WTC11 (cell line): ENCODE measurements around the gene ZDHHC8. TPM values are rescaled to one million over a fixed set of nuclear protein-coding genes. Genes with fewer than 3 reads are reported as not detected.
"Not testable (repeated sequence)": the region's sequence is repeated elsewhere in the genome, so short reads cannot be mapped to it uniquely, and the experiment has no call there.

ENCODE experiments used
- ATAC-seq: fragments of 200-7000 bp; cut with Tn5 transposase; 2 replicates; pipeline ENCODE4 v1.10.0; 2021; ENCODE audit warnings: mild to moderate bottlenecking, moderate library complexity
- CTCF ChIA-PET: fragments of 300-600 bp; sonication (Branson Sonifier 250); formaldehyde crosslinking; loops from one replicate; lab custom pipeline; 2021; ENCODE audit warnings: antibody characterized with exemption; lab: Charles Lee
- POLR2A ChIA-PET: fragments of 350-600 bp; sonication (Branson Sonifier 250); formaldehyde crosslinking; loops from one replicate; lab custom pipeline; 2021; ENCODE audit warnings: antibody characterized with exemption; lab: Charles Lee
- DNase-seq: peaks from one replicate; pipeline ENCODE4 v3.0.0; 2021; ENCODE audit warnings: low spot score
- H3K27ac Mint-ChIP-seq: 2 replicates; pipeline ENCODE4 v1.8.0; 2021; ENCODE audit warnings: mixed read lengths
- H3K27me3 Mint-ChIP-seq: 2 replicates; pipeline ENCODE4 v1.8.0; 2021; ENCODE audit warnings: low read depth, mild to moderate bottlenecking, moderate library complexity, mixed read lengths
- H3K36me3 Mint-ChIP-seq: 2 replicates; pipeline ENCODE4 v1.8.0; 2021; ENCODE audit warnings: mixed read lengths
- H3K4me1 Mint-ChIP-seq: 2 replicates; pipeline ENCODE4 v1.8.0; 2022; ENCODE audit warnings: mixed read lengths
- H3K4me3 Mint-ChIP-seq: 2 replicates; pipeline ENCODE4 v1.8.0; 2021; ENCODE audit warnings: mild to moderate bottlenecking, moderate library complexity, mixed read lengths
- H3K9me3 Mint-ChIP-seq: 2 replicates; pipeline ENCODE4 v1.8.0; 2021; ENCODE audit warnings: mixed read lengths
- ATF1 ChIP-seq: sonication (generic); formaldehyde crosslinking; IDR thresholded peaks from 2 replicates; pipeline ENCODE4 v1.8.1; 2023; ENCODE audit warnings: mild to moderate bottlenecking, moderate library complexity, missing genetic modification reagents
- CREB1 ChIP-seq: sonication (generic); formaldehyde crosslinking; IDR thresholded peaks from 2 replicates; pipeline ENCODE4 v1.8.0; 2023; ENCODE audit warnings: mild to moderate bottlenecking, missing genetic modification reagents
- ELF4 ChIP-seq: sonication (generic); formaldehyde crosslinking; IDR thresholded peaks from 2 replicates; pipeline ENCODE4 v1.8.1; 2022; ENCODE audit warnings: low read depth, mild to moderate bottlenecking, moderate library complexity, missing genetic modification reagents
- FOXP1 ChIP-seq: sonication (generic); formaldehyde crosslinking; IDR thresholded peaks from 2 replicates; pipeline ENCODE4 v1.8.0; 2022; ENCODE audit warnings: missing genetic modification reagents, mild to moderate bottlenecking, moderate library complexity, borderline replicate concordance
- JAZF1 ChIP-seq: fragments of 250-450 bp; sonication (Bioruptor Pico); IDR thresholded peaks from 2 replicates; pipeline ENCODE4 v1.9.0; 2021; ENCODE audit warnings: moderate library complexity, mild to moderate bottlenecking, inconsistent platforms
- KAT7 ChIP-seq: sonication (generic); formaldehyde crosslinking; IDR thresholded peaks from 2 replicates; pipeline ENCODE4 v1.8.1; 2023; ENCODE audit warnings: missing genetic modification reagents, mild to moderate bottlenecking, borderline replicate concordance
- MXD4 ChIP-seq: fragments of 250-450 bp; sonication (Bioruptor Pico); IDR thresholded peaks from 2 replicates; pipeline ENCODE4 v1.8.0; 2021; ENCODE audit warnings: mild to moderate bottlenecking, moderate library complexity, borderline replicate concordance
- MYBL2 ChIP-seq: sonication (generic); formaldehyde crosslinking; IDR thresholded peaks from 2 replicates; pipeline ENCODE4 v1.8.1; 2023; ENCODE audit warnings: mild to moderate bottlenecking, moderate library complexity, missing genetic modification reagents
- NFE2L1 ChIP-seq: sonication (generic); formaldehyde crosslinking; IDR thresholded peaks from 2 replicates; pipeline ENCODE4 v1.8.1; 2023; ENCODE audit warnings: missing genetic modification reagents
- RELA ChIP-seq: sonication (generic); formaldehyde crosslinking; IDR thresholded peaks from 2 replicates; pipeline ENCODE4 v1.8.1; 2022; ENCODE audit warnings: missing genetic modification reagents, mild to moderate bottlenecking, borderline replicate concordance
- SMAD3 ChIP-seq: sonication (generic); formaldehyde crosslinking; IDR thresholded peaks from 2 replicates; pipeline ENCODE4 v1.8.0; 2022; ENCODE audit warnings: missing genetic modification reagents, mild to moderate bottlenecking, borderline replicate concordance
- SOX15 ChIP-seq: fragments of 250-450 bp; sonication (Bioruptor Pico); IDR thresholded peaks from 2 replicates; pipeline ENCODE4 v1.9.0; 2021; ENCODE audit warnings: mild to moderate bottlenecking
- TCF7 ChIP-seq: sonication (generic); formaldehyde crosslinking; IDR thresholded peaks from 2 replicates; pipeline ENCODE4 v1.8.0; 2022; ENCODE audit warnings: mild to moderate bottlenecking, low read depth, missing genetic modification reagents, moderate library complexity
- TEAD1 ChIP-seq: sonication (generic); formaldehyde crosslinking; IDR thresholded peaks from 2 replicates; pipeline ENCODE4 v1.8.0; 2022; ENCODE audit warnings: mild to moderate bottlenecking, missing genetic modification reagents
- TEAD4 ChIP-seq: sonication (generic); formaldehyde crosslinking; IDR thresholded peaks from 2 replicates; pipeline ENCODE4 v1.8.0; 2022; ENCODE audit warnings: mild to moderate bottlenecking, missing genetic modification reagents
- ZNF232 ChIP-seq: sonication (generic); formaldehyde crosslinking; IDR thresholded peaks from 2 replicates; pipeline ENCODE4 v1.8.0; 2022; ENCODE audit warnings: mild to moderate bottlenecking, missing genetic modification reagents
- total RNA-seq: library from RNA; stranded (reverse); gene quantifications from 3 replicates; pipeline ENCODE4 v1.2.3, GENCODE V29; 2021
- TF ChIP-seq, protein P1 (sequence below): sonication (generic); formaldehyde crosslinking; IDR thresholded peaks from 2 replicates; pipeline ENCODE4 v1.8.1; 2022; ENCODE audit warnings: mild to moderate bottlenecking, missing genetic modification reagents, moderate library complexity, borderline replicate concordance
- TF ChIP-seq, protein P2 (sequence below): sonication (generic); formaldehyde crosslinking; IDR thresholded peaks from 2 replicates; pipeline ENCODE4 v1.8.0; 2023; ENCODE audit warnings: mild to moderate bottlenecking, missing genetic modification reagents
- TF ChIP-seq, protein P3 (sequence below): fragments of 250-450 bp; sonication (Bioruptor Pico); IDR thresholded peaks from 2 replicates; pipeline ENCODE4 v2.1.2; 2022; ENCODE audit warnings: mild to moderate bottlenecking, moderate library complexity
- TF ChIP-seq, protein P4 (sequence below): sonication (generic); formaldehyde crosslinking; conservative IDR thresholded peaks from 2 replicates; pipeline ENCODE4 v1.8.1; 2023; ENCODE audit warnings: mild to moderate bottlenecking, low read depth, missing genetic modification reagents, moderate library complexity

The ZDHHC8 gene
- total RNA-seq, 1 experiment from 2014 or later = 79.7 TPM

DNA sequence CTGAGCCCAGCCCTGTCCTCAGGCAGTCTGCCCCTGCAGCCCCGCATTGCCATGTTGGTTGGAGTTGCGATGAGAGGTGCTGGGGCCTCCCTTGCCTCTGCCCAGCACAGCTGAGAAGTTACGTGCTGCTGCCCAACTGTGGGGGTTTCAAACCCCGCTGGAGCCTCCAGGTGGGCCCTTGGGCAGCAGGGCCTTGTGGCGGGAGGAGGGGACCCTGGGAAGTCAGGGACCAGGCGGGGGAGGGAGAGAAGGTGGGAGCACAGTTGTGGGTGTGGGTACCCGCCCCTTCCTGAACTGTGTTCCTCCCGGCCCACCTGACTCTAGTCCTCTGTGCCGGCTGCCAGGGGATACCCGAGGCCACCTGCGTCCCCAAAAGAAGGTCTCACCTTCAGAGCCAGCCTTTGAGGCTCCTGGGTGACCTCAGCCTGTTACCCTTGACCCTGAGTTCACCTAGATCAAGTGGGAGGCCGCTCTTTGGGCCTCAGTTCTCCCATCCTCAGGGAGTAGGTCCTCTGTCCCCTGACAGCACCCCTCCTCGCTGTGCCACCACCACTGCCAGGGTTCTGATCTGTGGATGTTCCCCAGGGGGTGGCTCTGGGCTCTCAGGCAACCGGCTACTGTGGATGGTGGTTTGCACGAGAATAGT is 26.9 kb downstream of the ZDHHC8 start (continued):
- TF ChIP-seq, protein P1, sequence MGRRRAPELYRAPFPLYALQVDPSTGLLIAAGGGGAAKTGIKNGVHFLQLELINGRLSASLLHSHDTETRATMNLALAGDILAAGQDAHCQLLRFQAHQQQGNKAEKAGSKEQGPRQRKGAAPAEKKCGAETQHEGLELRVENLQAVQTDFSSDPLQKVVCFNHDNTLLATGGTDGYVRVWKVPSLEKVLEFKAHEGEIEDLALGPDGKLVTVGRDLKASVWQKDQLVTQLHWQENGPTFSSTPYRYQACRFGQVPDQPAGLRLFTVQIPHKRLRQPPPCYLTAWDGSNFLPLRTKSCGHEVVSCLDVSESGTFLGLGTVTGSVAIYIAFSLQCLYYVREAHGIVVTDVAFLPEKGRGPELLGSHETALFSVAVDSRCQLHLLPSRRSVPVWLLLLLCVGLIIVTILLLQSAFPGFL (CRISPR knock-in tag) = no peak
- TF ChIP-seq TCF7 (CRISPR knock-in tag) = no peak
- TF ChIP-seq, protein P2, sequence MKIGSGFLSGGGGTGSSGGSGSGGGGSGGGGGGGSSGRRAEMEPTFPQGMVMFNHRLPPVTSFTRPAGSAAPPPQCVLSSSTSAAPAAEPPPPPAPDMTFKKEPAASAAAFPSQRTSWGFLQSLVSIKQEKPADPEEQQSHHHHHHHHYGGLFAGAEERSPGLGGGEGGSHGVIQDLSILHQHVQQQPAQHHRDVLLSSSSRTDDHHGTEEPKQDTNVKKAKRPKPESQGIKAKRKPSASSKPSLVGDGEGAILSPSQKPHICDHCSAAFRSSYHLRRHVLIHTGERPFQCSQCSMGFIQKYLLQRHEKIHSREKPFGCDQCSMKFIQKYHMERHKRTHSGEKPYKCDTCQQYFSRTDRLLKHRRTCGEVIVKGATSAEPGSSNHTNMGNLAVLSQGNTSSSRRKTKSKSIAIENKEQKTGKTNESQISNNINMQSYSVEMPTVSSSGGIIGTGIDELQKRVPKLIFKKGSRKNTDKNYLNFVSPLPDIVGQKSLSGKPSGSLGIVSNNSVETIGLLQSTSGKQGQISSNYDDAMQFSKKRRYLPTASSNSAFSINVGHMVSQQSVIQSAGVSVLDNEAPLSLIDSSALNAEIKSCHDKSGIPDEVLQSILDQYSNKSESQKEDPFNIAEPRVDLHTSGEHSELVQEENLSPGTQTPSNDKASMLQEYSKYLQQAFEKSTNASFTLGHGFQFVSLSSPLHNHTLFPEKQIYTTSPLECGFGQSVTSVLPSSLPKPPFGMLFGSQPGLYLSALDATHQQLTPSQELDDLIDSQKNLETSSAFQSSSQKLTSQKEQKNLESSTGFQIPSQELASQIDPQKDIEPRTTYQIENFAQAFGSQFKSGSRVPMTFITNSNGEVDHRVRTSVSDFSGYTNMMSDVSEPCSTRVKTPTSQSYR (CRISPR knock-in tag) = no peak
- TF ChIP-seq JAZF1 (CRISPR knock-in tag) = no peak
- TF ChIP-seq ZNF232 (CRISPR knock-in tag) = no peak
- no peak for TF ChIP-seq MXD4 (CRISPR knock-in tag)
- no peak for TF ChIP-seq ELF4 (CRISPR knock-in tag)

DNA sequence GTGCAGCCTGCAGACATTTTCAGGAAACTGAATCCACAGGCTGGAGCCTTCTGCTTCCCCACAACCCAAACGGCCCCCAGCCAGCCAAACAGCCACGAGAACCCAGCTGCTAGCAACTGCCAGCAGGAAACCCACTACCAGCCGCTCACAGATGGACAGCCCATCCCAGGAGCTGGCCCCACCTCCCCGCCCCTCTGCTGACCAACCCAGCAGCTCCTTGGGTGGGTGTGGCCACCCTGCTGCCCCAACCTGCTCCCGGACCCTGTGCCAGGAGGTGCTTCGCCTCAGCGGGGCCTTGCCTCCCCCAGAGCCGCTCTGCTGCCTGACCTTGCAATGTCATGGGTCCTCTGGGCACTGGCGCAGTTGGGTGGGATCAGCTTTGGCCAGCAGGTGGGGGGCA is 27.5 kb downstream of the ZDHHC8 start:
- CTCF ChIA-PET = interaction anchor here (0.9 to 2.7 kb wide), 18 partner anchors 9 to 259 kb away, joined by 3 to 50 read pairs (median 6); partner anchors contain the start of gene DGCR6L
- ATAC-seq = peak; percentile 85

DNA sequence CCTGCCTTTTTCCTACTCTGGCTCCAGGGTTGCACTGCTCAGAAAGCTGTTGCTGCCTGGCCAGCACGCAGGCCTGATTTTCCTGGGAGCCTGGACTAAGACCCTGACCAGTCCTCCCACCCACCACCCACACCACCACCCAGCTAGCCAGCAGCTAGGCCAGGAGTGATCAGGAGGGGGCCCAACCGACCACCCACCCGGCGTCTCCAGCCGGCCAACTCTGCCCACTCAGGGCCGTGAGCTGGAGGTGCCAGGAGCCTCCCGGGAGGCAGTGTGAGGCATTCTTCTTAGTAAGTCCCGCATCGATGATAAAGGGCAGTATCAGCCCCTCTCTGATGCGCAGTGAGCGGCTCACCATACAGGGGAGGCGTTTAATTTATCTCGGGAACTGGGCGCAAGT is 27.9 kb downstream of the ZDHHC8 start:
- H3K36me3 Mint-ChIP-seq, DNase-seq, H3K9me3 Mint-ChIP-seq, H3K27me3 Mint-ChIP-seq, H3K4me3 Mint-ChIP-seq, ATAC-seq, POLR2A ChIA-PET, H3K27ac Mint-ChIP-seq, H3K4me1 Mint-ChIP-seq: not testable (repeated sequence)
- CTCF ChIA-PET = interaction anchor here (0.6 to 2.7 kb wide), 19 partner anchors 9 to 259 kb away, joined by 3 to 50 read pairs (median 5); partner anchors contain the start of gene DGCR6L

More for the DNA sequence above, 27.5 kb downstream of the ZDHHC8 start:
- H3K27me3 Mint-ChIP-seq = no peaks in the 10 kb centered on the region
- no peak overlapping the region for H3K4me3 Mint-ChIP-seq
- POLR2A ChIA-PET = interaction anchor here (0.6 kb wide), 1 partner anchor 125 kb away, joined by 3 read pairs; no protein-coding TSS in a partner anchor
- H3K27ac Mint-ChIP-seq = no peak overlapping the region
- H3K4me1 Mint-ChIP-seq = peaks cover 5% of the 10 kb centered on the region
- peak; percentile 72 for DNase-seq
- no peak for TF ChIP-seq MYBL2 (CRISPR knock-in tag)
- TF ChIP-seq SOX15 (CRISPR knock-in tag) = no peak
- no peak for TF ChIP-seq TEAD4 (CRISPR knock-in tag)
- no peak for TF ChIP-seq CREB1 (CRISPR knock-in tag)
- no peak for TF ChIP-seq RELA (CRISPR knock-in tag)
- TF ChIP-seq SMAD3 = no peak
- TF ChIP-seq TEAD1 = no peak
- no peak for TF ChIP-seq KAT7 (CRISPR knock-in tag)
- TF ChIP-seq NFE2L1 (CRISPR knock-in tag) = no peak
- TF ChIP-seq, all 79 proteins: peak for 0
- Mint-ChIP-seq H3K36me3 (no peaks in the 10 kb centered on the region), H3K9me3 (no peaks in the 10 kb centered on the region; the same call in 1 of the 2 replicates)

DNA sequence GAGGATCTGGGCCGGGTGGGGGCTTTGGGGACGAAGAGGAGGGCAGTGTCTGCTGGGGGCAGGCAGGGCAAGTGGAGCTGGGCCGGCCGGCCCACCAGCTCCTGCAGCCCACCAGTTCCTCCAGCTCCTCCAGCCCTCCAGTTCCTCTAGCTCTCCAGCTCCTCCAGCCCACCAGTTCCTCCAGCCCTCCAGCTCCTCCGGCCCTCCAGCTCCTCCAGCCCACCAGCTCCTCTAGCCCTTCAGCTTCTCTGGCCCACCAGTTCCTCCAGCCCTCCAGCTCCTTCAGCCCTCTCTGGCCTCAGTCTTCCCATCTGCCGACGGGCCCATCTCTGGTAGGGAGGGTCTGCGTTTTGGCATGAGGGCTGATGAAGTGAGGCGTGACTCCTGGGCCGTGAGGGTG is 28.4 kb downstream of the ZDHHC8 start:
- POLR2A ChIA-PET = no interaction called here
- Mint-ChIP-seq H3K4me1 (peaks cover 4% of the 10 kb centered on the region), H3K27me3 (no peaks in the 10 kb centered on the region), H3K36me3 (peaks cover 2% of the 10 kb centered on the region; the same call in 1 of the 2 replicates), H3K4me3 (no peak overlapping the region), H3K27ac (no peak overlapping the region), H3K9me3 (peaks cover 4% of the 10 kb centered on the region)
- ATAC-seq (no peak), DNase-seq (no peak)
- CTCF ChIA-PET = interaction anchor here (0.6 to 2.7 kb wide), 15 partner anchors 8 to 258 kb away, joined by 3 to 50 read pairs (median 6); partner anchors contain the start of gene DGCR6L
- TF ChIP-seq ATF1 (CRISPR knock-in tag) (no peak), FOXP1 (no peak), KAT7 (CRISPR knock-in tag) (no peak)
- TF ChIP-seq, protein P3, sequence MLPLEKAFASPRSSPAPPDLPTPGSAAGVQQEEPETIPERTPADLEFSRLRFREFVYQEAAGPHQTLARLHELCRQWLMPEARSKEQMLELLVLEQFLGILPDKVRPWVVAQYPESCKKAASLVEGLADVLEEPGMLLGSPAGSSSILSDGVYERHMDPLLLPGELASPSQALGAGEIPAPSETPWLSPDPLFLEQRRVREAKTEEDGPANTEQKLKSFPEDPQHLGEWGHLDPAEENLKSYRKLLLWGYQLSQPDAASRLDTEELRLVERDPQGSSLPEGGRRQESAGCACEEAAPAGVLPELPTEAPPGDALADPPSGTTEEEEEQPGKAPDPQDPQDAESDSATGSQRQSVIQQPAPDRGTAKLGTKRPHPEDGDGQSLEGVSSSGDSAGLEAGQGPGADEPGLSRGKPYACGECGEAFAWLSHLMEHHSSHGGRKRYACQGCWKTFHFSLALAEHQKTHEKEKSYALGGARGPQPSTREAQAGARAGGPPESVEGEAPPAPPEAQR = no peak
- TF ChIP-seq, protein P4, sequence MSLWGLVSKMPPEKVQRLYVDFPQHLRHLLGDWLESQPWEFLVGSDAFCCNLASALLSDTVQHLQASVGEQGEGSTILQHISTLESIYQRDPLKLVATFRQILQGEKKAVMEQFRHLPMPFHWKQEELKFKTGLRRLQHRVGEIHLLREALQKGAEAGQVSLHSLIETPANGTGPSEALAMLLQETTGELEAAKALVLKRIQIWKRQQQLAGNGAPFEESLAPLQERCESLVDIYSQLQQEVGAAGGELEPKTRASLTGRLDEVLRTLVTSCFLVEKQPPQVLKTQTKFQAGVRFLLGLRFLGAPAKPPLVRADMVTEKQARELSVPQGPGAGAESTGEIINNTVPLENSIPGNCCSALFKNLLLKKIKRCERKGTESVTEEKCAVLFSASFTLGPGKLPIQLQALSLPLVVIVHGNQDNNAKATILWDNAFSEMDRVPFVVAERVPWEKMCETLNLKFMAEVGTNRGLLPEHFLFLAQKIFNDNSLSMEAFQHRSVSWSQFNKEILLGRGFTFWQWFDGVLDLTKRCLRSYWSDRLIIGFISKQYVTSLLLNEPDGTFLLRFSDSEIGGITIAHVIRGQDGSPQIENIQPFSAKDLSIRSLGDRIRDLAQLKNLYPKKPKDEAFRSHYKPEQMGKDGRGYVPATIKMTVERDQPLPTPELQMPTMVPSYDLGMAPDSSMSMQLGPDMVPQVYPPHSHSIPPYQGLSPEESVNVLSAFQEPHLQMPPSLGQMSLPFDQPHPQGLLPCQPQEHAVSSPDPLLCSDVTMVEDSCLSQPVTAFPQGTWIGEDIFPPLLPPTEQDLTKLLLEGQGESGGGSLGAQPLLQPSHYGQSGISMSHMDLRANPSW (CRISPR knock-in tag) = no peak
